GM12878 (cell line): Measurements from ENCODE around the gene ATF7IP.

Source experiments
- JUND ChIP-seq: IDR thresholded peaks from 2 replicates; pipeline ENCODE4 v1.6.1; 2012; ENCODE audit warnings: low read depth, mild to moderate bottlenecking, low read length, improper control_type of control experiment, moderate library complexity
- MXI1 ChIP-seq: fragments of 150-350 bp; IDR thresholded peaks from 2 replicates; pipeline ENCODE4 v1.6.1; 2011; ENCODE audit warnings: low read depth, mild to moderate bottlenecking, inconsistent platforms, low read length, improper control_type of control experiment
- RCOR1 ChIP-seq: conservative IDR thresholded peaks from 2 replicates; pipeline ENCODE4 v1.6.1; 2012; ENCODE audit warnings: low read depth, low read length, improper control_type of control experiment
- SRF ChIP-seq, 2 experiments: IDR thresholded peaks; 2 replicates each; pipeline ENCODE4 v1.6.1; 2011; ENCODE audit warnings: low read depth in 2 of 2, low read length in 2 of 2, mild to moderate bottlenecking in 1 of 2, moderate library complexity in 1 of 2
- TCF12 ChIP-seq: IDR thresholded peaks from 2 replicates; pipeline ENCODE4 v1.6.1; 2011; ENCODE audit warnings: low read depth, mild to moderate bottlenecking, low read length
- ZBTB40 ChIP-seq: fragments of 450-650 bp; IDR thresholded peaks from 2 replicates; pipeline ENCODE4 v1.6.1; 2016; ENCODE audit warnings: mild to moderate bottlenecking, moderate library complexity, borderline replicate concordance
- ZZZ3 ChIP-seq: IDR thresholded peaks from 2 replicates; pipeline ENCODE4 v1.6.1; 2011; ENCODE audit warnings: low read depth; ENCODE audit not compliant: control insufficient read depth, insufficient read length

DNA sequence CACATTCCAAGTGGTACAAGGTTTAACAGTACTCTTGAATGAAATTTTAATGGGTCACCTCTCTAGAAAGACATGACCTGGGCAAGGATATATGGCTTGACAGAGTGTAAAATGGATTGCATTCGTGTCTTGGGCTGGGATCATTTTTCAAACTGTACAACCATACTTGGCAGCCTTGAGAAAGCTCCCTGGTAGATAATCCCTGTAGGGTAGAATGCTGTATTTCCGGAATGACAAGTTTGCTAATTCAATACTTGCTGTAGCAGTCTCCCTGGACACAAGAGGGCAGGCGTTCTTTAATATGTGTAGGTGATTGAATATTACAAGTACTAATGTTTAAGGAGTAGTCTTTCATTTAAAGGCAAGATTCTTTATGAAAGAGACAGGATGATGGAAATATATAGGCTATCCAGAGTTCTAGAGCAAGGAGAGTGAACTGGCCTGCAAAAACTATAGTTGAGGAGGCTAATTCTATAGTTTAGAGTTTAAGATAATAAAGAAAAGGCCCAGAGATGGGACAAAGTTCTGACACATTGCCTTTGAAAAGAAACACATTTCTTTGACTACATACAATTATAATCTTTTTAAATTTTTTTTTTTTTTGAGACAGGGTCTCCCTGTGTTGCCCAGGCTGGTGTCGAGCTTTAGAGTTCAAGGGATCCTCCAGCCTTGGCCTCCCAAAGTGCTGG, 148.8 kb downstream of the ATF7IP start:
- TF ChIP-seq ZZZ3 (no peak), RCOR1 (no peak), MXI1 (no peak), SRF (IDR thresholded peaks at IDR 0.05; ENCODE audit: low read depth in 2 of 2, low read length in 2 of 2) (no peak), JUND (no peak), TCF12 (no peak), ZBTB40 (no peak)
